ENCODE measurements around the gene FBP1.

The FBP1 gene

DNA sequence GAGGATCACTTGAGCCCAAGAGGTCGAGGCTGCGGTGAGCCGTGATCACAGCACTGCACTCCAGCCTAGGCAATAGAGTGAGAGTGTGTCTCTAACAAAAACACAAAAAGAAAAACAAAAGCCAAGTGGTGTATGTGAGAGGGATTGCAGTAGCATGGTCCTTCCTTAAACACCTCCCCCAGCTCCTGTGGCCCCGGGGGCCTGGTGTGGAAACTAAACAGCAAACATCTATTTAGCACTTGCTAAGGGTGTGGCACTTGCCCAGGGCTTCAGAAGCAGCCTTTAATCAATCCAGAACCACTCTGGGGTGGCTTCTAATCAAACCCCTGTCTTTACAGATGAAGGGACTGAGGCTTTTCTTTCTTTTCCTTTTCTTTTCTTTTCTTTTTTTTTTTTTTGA is 4.4 kb upstream of the FBP1 start:
- TF ChIP-seq, protein P1, sequence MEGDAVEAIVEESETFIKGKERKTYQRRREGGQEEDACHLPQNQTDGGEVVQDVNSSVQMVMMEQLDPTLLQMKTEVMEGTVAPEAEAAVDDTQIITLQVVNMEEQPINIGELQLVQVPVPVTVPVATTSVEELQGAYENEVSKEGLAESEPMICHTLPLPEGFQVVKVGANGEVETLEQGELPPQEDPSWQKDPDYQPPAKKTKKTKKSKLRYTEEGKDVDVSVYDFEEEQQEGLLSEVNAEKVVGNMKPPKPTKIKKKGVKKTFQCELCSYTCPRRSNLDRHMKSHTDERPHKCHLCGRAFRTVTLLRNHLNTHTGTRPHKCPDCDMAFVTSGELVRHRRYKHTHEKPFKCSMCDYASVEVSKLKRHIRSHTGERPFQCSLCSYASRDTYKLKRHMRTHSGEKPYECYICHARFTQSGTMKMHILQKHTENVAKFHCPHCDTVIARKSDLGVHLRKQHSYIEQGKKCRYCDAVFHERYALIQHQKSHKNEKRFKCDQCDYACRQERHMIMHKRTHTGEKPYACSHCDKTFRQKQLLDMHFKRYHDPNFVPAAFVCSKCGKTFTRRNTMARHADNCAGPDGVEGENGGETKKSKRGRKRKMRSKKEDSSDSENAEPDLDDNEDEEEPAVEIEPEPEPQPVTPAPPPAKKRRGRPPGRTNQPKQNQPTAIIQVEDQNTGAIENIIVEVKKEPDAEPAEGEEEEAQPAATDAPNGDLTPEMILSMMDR (IDR thresholded peaks at IDR 0.05), result no peak

DNA sequence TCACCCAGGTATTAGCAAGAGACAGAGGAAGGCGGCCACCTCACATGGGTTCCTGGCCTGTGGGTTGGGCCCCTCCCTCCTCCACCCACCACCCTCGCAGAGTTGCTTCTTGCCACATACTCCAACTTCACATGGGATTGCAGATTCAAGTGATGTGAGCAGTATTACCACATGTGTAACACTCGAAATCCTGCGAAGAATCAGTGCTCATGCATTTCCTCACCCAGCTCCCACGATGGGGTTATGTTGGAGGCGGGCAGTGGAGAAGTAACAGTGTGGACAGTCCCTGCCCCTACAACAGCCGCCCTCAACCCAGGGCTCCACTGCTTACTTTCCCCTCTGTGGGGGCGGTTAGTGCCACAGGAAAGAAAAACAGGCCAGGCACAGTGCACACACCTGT is 3.9 kb upstream of the FBP1 start:
- TF ChIP-seq, protein P1 (IDR thresholded peaks at IDR 0.05), result no peak

DNA sequence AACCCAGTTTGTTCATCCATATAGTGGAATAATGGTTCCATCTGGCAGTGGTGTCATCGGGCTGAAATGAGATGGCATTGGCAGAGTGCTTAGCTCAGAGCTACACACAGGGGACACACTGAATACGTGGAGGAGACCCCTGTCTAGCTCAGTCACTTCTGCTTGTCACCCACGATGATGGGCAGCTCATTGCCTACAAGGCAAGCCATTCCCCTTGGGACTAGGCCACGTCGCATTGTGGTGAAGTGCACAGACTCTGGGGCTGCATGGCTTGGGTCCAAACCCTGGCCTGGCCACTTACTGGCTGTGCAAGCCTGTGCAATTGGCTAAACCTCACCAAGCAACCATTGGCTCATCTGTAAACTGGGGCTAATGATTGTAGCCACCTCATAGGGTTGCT is 3.2 kb upstream of the FBP1 start:
- TF ChIP-seq, protein P1 (IDR thresholded peaks at IDR 0.05), result no peak

DNA sequence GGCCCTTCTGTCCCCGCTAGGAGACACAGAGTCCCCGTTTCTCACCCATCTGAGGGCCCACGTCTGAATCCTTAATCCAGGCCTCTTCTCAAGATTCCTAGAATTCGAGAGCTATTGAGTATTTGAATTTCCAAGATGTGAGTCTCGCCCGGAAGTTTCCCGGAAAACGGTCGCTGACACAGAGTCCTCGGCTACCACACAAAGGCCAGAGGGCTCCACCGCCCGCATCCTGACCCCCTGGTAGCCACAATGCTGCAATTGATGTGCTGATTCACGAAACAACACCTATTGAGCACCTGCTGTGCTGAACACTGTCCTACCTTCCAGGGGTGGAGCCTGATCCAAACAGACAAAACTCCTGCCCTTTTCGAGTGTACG is 670 bp upstream of the FBP1 start:
- TF ChIP-seq, protein P1 (IDR thresholded peaks at IDR 0.05), result no peak

DNA sequence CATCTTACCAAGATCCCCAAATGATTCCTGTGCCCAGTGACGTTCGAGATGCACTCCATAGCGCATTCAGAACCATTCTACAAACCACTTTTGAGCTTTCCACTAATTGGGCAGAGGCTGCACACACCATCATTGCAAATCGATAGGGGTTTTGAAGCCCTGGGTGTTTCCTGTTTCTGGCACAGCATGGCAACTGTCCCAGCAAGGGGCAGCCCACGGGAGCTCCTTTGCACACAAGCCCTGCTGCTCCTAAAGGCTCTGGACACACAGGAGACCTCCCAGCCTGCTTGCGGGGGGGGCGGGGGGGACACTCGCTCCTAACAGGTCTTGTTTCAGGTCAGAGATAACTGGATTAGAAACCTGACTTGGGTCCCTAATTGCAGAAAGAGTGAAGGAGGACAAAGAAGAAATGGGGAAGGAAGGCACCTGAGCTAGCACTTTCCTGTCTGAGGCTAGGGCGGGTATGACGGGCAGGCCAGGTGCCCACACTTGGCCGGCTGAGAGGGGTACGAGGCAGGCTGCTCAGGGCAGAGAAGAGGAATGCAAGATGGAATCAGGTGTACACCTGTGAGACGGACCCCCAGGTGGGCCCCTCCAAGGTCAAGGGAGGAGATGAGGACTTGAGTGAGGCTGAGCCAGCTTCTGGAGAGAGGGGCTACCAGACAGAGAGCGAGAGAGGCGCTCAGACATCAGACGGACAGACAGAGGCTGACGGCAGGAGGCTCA is 820 bp downstream of the FBP1 start:
- TF ChIP-seq, protein P1 (IDR thresholded peaks at IDR 0.05), result no peak

DNA sequence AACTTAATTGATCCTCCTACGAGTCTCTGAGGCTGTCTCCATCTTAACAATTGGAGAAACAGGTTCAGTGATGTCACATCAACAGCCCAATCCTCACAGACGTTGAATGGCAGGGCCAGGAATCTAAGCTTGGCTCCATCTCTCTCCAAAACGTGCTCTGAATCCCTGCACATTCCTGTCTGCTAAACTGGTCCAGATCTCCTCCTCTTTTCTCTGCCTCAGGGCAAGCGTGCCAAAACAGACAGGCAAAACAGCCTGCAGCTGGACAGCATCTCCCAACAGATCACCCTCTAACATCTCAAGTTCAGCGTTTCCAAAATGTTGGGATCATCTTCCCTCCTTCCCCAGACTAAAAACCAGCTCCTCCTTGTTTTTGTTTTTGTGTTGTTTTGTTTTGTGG is 6.6 kb downstream of the FBP1 start:
- TF ChIP-seq, protein P1 (IDR thresholded peaks at IDR 0.05), result no peak

DNA sequence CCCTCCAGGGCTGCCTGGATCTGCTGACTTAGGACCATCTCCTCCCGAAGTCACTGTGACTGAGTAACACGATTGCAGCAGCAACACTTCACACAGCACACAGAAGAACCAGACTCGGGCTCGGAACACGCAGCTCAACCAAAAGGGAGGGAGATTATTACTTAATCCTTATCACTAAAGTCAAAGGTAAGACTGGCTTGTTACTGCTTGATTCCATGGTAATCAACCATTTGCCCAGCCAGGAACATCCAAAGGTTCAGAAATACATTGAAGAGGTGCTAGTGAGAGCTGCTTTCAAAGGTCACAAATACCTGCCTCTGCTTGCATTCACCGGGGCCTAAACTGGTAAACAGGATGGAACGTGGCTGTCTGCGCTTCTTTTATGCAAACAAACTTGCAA is 7.7 kb downstream of the FBP1 start:
- TF ChIP-seq, protein P1 (IDR thresholded peaks at IDR 0.05), result no peak

DNA sequence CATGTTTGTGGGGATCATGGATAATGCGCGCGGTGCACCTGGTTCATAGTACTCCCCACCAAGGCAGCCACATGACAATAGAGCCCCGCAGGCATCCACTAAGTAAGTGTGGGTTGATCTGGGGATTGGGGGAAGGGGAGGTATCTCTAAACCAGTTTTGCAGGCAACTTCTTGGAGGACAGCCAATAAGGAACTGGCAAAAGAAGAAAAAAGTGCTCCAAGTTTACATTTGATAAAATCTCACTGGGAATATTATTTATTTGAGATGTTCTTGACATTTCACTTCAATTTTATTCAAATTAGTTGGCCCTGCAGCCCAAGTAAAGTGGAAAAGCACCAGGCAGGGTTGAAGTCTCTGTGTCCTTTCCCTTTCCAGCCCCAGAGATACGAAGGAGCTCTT is 8.5 kb downstream of the FBP1 start:
- TF ChIP-seq, protein P1 (IDR thresholded peaks at IDR 0.05), result no peak

All from LNCAP (cell line).